ENCODE data around the gene PPM1B. TPM values are rescaled to one million over a fixed set of nuclear protein-coding genes. Genes with fewer than 3 reads are reported as not detected.

Gene PPM1B
- total and polyA plus RNA-seq, 9 of the 15 experiments (the other 6 are each of a cell fraction or from before 2014, with no cell fraction given), result 8.9 to 44.0 (median 28.6) TPM

DNA sequence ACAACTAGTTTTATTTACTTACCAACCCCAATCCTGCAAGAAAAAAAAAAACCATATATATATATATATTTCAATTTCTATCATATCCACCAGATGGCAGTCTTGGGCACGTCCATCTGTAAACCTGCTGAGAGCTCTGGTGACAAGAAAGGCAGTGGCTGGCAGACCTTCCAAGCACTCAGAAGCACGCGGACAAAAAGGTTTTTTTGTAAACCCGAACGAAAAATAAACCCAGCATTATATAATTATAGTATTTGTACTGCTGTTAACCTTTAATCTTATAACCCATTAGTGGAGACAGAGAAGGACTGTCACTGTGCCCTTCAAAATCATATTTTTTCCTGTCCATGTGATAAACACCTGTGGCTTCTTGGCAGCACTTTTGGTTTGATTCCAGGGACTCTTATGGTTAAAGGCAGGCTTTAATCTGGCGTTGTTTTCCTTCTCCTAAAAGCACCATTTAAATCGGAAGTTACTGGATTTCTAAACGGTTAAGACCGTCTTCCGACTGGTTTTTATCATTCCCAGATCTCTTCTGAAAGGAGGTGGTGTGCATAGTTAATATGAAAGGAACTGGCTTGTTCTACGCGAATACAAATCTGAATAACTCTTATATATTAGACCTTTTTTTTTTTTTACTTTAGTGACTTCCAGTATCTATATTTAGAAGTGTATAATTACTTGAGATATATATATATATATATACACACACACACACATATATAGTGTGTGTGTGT is 75.6 kb downstream of the PPM1B start:
- no peaks in the 10 kb centered on the region for H3K36me3 ChIP-seq (ENCODE audit: control insufficient read depth, insufficient read depth, low read length)
- peak overlapping the region; percentile 69 for H2AFZ ChIP-seq (ENCODE audit: low read depth, low read length)
- no peaks in the 10 kb centered on the region for H3K79me2 ChIP-seq (ENCODE audit: control insufficient read depth, insufficient read depth, low read length)
- intact Hi-C loops (cut with micrococcal nuclease), result loop anchor here (1.0 to 10.0 kb wide), 6 partner anchors 48 to 713 kb away; no protein-coding TSS in a partner anchor
- ATAC-seq, result peak; percentile 86
- H3K9me3 ChIP-seq (replicated peaks; ENCODE audit: control insufficient read depth, insufficient read depth, low read depth, low read length), result no peaks in the 10 kb centered on the region
- no TSS peak for BruUV-seq (replicated peaks)
- H4K20me1 ChIP-seq (replicated peaks; ENCODE audit: control insufficient read depth, insufficient read depth, low read length), result no peaks in the 10 kb centered on the region
- in situ Hi-C loops (cut with MboI), result no loop called here
- POLR2A ChIA-PET, result no interaction called here
- no peaks in the 10 kb centered on the region; a peak in 1 of 5 replicates for H3K4me1 ChIP-seq (replicated peaks in 1 of 2; ENCODE audit: control insufficient read depth in 2 of 2, insufficient read depth in 2 of 2, low read length in 2 of 2)
- peak; percentile 49 for FAIRE-seq
- CTCF ChIA-PET (ENCODE audit: low intra/inter-chr PET ratio), result interaction anchor here (0.6 to 1.2 kb wide), 2 partner anchors 9 to 730 kb away, joined by 3 read pairs; no protein-coding TSS in a partner anchor
- no peak overlapping the region for H3K27ac ChIP-seq (ENCODE audit: extremely low read depth, low read depth, low read length)
- no peaks in the 10 kb centered on the region for H3K9me1 ChIP-seq (ENCODE audit: control insufficient read depth, insufficient read depth, low read length)
- peak overlapping the region; percentile 36 for H3K4me2 ChIP-seq (ENCODE audit: insufficient read depth, low read length)
- H3K9ac ChIP-seq (ENCODE audit: insufficient read depth in 1 of 2, low read depth in 2 of 2, low read length in 2 of 2), result no peak overlapping the region
- DNase-seq (ENCODE audit: extremely low read depth in 1 of 4, low spot score in 3 of 4), result peak; percentile 46 to 74 (median 53)
- no peak overlapping the region for H3K4me3 ChIP-seq
- peaks cover 3% of the 10 kb centered on the region in 2 experiments; a peak in 2 of 5 replicates for H3K27me3 ChIP-seq (ENCODE audit: control insufficient read depth in 2 of 2, insufficient read depth in 2 of 2, low read length in 2 of 2)
- WGBS (ENCODE audit: insufficient coverage, low coverage, missing lambda C conversion rate), result 7% methylated on average over 12 of the region's 12 CpGs
- TF ChIP-seq, protein P1, sequence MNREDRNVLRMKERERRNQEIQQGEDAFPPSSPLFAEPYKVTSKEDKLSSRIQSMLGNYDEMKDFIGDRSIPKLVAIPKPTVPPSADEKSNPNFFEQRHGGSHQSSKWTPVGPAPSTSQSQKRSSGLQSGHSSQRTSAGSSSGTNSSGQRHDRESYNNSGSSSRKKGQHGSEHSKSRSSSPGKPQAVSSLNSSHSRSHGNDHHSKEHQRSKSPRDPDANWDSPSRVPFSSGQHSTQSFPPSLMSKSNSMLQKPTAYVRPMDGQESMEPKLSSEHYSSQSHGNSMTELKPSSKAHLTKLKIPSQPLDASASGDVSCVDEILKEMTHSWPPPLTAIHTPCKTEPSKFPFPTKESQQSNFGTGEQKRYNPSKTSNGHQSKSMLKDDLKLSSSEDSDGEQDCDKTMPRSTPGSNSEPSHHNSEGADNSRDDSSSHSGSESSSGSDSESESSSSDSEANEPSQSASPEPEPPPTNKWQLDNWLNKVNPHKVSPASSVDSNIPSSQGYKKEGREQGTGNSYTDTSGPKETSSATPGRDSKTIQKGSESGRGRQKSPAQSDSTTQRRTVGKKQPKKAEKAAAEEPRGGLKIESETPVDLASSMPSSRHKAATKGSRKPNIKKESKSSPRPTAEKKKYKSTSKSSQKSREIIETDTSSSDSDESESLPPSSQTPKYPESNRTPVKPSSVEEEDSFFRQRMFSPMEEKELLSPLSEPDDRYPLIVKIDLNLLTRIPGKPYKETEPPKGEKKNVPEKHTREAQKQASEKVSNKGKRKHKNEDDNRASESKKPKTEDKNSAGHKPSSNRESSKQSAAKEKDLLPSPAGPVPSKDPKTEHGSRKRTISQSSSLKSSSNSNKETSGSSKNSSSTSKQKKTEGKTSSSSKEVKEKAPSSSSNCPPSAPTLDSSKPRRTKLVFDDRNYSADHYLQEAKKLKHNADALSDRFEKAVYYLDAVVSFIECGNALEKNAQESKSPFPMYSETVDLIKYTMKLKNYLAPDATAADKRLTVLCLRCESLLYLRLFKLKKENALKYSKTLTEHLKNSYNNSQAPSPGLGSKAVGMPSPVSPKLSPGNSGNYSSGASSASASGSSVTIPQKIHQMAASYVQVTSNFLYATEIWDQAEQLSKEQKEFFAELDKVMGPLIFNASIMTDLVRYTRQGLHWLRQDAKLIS (CRISPR knock-in tag; IDR thresholded peaks at IDR 0.05), result no peak
- no peak for TF ChIP-seq FOXP1 (CRISPR knock-in tag; IDR thresholded peaks at IDR 0.05)
- TF ChIP-seq CXXC5 (CRISPR knock-in tag; IDR thresholded peaks at IDR 0.05), result no peak
- TF ChIP-seq, protein P2, sequence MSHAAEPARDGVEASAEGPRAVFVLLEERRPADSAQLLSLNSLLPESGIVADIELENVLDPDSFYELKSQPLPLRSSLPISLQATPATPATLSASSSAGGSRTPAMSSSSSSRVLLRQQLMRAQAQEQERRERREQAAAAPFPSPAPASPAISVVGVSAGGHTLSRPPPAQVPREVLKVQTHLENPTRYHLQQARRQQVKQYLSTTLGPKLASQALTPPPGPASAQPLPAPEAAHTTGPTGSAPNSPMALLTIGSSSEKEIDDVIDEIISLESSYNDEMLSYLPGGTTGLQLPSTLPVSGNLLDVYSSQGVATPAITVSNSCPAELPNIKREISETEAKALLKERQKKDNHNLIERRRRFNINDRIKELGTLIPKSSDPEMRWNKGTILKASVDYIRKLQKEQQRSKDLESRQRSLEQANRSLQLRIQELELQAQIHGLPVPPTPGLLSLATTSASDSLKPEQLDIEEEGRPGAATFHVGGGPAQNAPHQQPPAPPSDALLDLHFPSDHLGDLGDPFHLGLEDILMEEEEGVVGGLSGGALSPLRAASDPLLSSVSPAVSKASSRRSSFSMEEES (CRISPR knock-in tag; IDR thresholded peaks at IDR 0.05), result no peak
- TF ChIP-seq, protein P3, sequence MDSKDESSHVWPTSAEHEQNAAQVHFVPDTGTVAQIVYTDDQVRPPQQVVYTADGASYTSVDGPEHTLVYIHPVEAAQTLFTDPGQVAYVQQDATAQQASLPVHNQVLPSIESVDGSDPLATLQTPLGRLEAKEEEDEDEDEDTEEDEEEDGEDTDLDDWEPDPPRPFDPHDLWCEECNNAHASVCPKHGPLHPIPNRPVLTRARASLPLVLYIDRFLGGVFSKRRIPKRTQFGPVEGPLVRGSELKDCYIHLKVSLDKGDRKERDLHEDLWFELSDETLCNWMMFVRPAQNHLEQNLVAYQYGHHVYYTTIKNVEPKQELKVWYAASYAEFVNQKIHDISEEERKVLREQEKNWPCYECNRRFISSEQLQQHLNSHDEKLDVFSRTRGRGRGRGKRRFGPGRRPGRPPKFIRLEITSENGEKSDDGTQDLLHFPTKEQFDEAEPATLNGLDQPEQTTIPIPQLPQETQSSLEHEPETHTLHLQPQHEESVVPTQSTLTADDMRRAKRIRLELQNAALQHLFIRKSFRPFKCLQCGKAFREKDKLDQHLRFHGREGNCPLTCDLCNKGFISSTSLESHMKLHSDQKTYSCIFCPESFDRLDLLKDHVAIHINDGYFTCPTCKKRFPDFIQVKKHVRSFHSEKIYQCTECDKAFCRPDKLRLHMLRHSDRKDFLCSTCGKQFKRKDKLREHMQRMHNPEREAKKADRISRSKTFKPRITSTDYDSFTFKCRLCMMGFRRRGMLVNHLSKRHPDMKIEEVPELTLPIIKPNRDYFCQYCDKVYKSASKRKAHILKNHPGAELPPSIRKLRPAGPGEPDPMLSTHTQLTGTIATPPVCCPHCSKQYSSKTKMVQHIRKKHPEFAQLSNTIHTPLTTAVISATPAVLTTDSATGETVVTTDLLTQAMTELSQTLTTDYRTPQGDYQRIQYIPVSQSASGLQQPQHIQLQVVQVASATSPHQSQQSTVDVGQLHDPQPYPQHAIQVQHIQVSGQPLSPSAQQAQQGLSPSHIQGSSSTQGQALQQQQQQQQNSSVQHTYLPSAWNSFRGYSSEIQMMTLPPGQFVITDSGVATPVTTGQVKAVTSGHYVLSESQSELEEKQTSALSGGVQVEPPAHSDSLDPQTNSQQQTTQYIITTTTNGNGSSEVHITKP (IDR thresholded peaks at IDR 0.05; ENCODE audit: partially characterized antibody), result no peak
- TF ChIP-seq HCFC1 (IDR thresholded peaks at IDR 0.05; ENCODE audit: low read depth, low read length), result no peak
- TF ChIP-seq ZC3H11A (IDR thresholded peaks at IDR 0.05; ENCODE audit: low read depth, low read length), result no peak
- TF ChIP-seq RBM17 (IDR thresholded peaks at IDR 0.05; ENCODE audit: borderline replicate concordance, low read depth, low read length), result no peak
- no peak for TF ChIP-seq MCM3 (IDR thresholded peaks at IDR 0.05)
- TF ChIP-seq, protein P4, sequence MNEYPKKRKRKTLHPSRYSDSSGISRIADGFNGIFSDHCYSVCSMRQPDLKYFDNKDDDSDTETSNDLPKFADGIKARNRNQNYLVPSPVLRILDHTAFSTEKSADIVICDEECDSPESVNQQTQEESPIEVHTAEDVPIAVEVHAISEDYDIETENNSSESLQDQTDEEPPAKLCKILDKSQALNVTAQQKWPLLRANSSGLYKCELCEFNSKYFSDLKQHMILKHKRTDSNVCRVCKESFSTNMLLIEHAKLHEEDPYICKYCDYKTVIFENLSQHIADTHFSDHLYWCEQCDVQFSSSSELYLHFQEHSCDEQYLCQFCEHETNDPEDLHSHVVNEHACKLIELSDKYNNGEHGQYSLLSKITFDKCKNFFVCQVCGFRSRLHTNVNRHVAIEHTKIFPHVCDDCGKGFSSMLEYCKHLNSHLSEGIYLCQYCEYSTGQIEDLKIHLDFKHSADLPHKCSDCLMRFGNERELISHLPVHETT (CRISPR knock-in tag; conservative IDR thresholded peaks at IDR 0.05 in 1 of 2, IDR thresholded peaks at IDR 0.05 in 1 of 2), result no peak

All from K562 (cell line).